Right atrium auricular region (tissue), 2 donors: ENCODE data around the gene LOX. TPM values are rescaled to one million over a fixed set of nuclear protein-coding genes. Genes with fewer than 3 reads are reported as not detected.

Experiments used
- DNase-seq: peaks from one replicate; pipeline ENCODE4 v3.0.0-alpha.2; 2019; ENCODE audit warnings: low spot score
- H3K27ac ChIP-seq, 2 donors: fragments of 200-600 bp; sonication (generic); 1 replicate in 1 of 2; 2 replicates in 1 of 2; pipeline ENCODE4 v1.5.1; 2016 to 2019
- H3K27me3 ChIP-seq, 2 donors: fragments of 200-600 bp; sonication (generic); one replicate each; pipeline versions ENCODE4 v1.5.1 to v1.6.0; 2017 to 2019
- H3K36me3 ChIP-seq: fragments of 200-600 bp; sonication (generic); one replicate; pipeline ENCODE4 v1.5.1; 2016
- H3K4me1 ChIP-seq, 2 donors: fragments of 200-600 bp; sonication (generic); one replicate each; pipeline versions ENCODE4 v1.5.1 to v1.6.0; 2017 to 2019
- H3K4me3 ChIP-seq, 2 donors: fragments of 200-600 bp; sonication (generic); 1 replicate in 1 of 2; 2 replicates in 1 of 2; pipeline ENCODE4 v1.5.1; 2017 to 2019; ENCODE audit warnings: mild to moderate bottlenecking in 1 of 2, moderate library complexity in 1 of 2
- H3K9me3 ChIP-seq, 2 donors: fragments of 200-600 bp; sonication (generic); one replicate each; pipeline ENCODE4 v1.5.1; 2019
- CTCF ChIP-seq, 2 donors: fragments of 200-600 bp; sonication (generic); IDR thresholded peaks; one replicate each; pipeline ENCODE4 v1.5.1; 2019; ENCODE audit warnings: antibody characterized with exemption in 2 of 2
- total RNA-seq, 2 donors: library from RNA; depleted of rRNA; stranded (reverse); fragments of >200 nt; gene quantifications; one replicate each; pipeline ENCODE4 v1.1.0, GENCODE V29; 2016

Gene LOX
- total RNA-seq, 2 donors from 2014 or later, result 10.1 to 11.6 TPM

GRCh38 chr5:122073864-122074263 is 4.2 kb downstream of the LOX start:
- Histone ChIP-seq H3K36me3 (no peaks in the 10 kb centered on the region), H3K27me3 (no peaks in the 10 kb centered on the region), H3K9me3 (no peaks in the 10 kb centered on the region), H3K4me1 (peaks cover 0 to 20% of the 10 kb centered on the region in 2 donors), H3K27ac (no peak overlapping the region), H3K4me3 (no peak overlapping the region)
- no peak for TF ChIP-seq CTCF (IDR thresholded peaks at IDR 0.05)
- no peak for DNase-seq

GRCh38 chr5:122073018-122073417 is 5.0 kb downstream of the LOX start:
- Histone ChIP-seq H3K4me3 (no peak overlapping the region), H3K9me3 (no peaks in the 10 kb centered on the region), H3K4me1 (peaks cover 0 to 13% of the 10 kb centered on the region in 2 donors), H3K27me3 (no peaks in the 10 kb centered on the region), H3K36me3 (no peaks in the 10 kb centered on the region), H3K27ac (no peak overlapping the region)
- no peak for DNase-seq
- no peak for TF ChIP-seq CTCF (IDR thresholded peaks at IDR 0.05)

- TF ChIP-seq CTCF (IDR thresholded peaks at IDR 0.05), result no peak
- Histone ChIP-seq H3K27me3 (no peaks in the 10 kb centered on the region), H3K9me3 (no peaks in the 10 kb centered on the region), H3K4me3 (no peak overlapping the region), H3K4me1 (no peaks in the 10 kb centered on the region), H3K36me3 (no peaks in the 10 kb centered on the region), H3K27ac (no peak overlapping the region)
- DNase-seq, result no peak
Observed at GRCh38 chr5:122067390-122067789, 10.7 kb downstream of the LOX start.

- Histone ChIP-seq H3K4me3 (no peak overlapping the region), H3K9me3 (no peaks in the 10 kb centered on the region)
- TF ChIP-seq CTCF (IDR thresholded peaks at IDR 0.05), result no peak
Observed at GRCh38 chr5:122064992-122065391, 13.1 kb downstream of the LOX start.

GRCh38 chr5:122063836-122064235 is 14.2 kb downstream of the LOX start:
- TF ChIP-seq CTCF (IDR thresholded peaks at IDR 0.05), result no peak
- Histone ChIP-seq H3K4me3 (no peak overlapping the region), H3K4me1 (no peaks in the 10 kb centered on the region), H3K9me3 (no peaks in the 10 kb centered on the region), H3K27ac (no peak overlapping the region), H3K36me3 (no peaks in the 10 kb centered on the region), H3K27me3 (no peaks in the 10 kb centered on the region)
- no peak for DNase-seq

More at GRCh38 chr5:122064992-122065391, 13.1 kb downstream of the LOX start:
- Histone ChIP-seq H3K27me3 (no peaks in the 10 kb centered on the region), H3K4me1 (no peaks in the 10 kb centered on the region), H3K36me3 (no peaks in the 10 kb centered on the region), H3K27ac (no peak overlapping the region)
- no peak for DNase-seq

GRCh38 chr5:122062205-122062604 is 15.9 kb downstream of the LOX start:
- Histone ChIP-seq H3K27me3 (no peaks in the 10 kb centered on the region), H3K36me3 (no peaks in the 10 kb centered on the region), H3K4me3 (no peak overlapping the region), H3K9me3 (no peaks in the 10 kb centered on the region), H3K27ac (no peak overlapping the region), H3K4me1 (no peaks in the 10 kb centered on the region)
- TF ChIP-seq CTCF (IDR thresholded peaks at IDR 0.05), result no peak
- DNase-seq, result no peak
